GM12875 (cell line): Measurements from ENCODE around the gene ALPG.
"Not testable (repeated sequence)": the region's sequence is repeated elsewhere in the genome, so short reads cannot be mapped to it uniquely, and the experiment has no call there.

Source experiments
- H3K4me3 ChIP-seq: one replicate; pipeline ENCODE4 v1.5.1; 2011; ENCODE audit warnings: low read depth, low read length, control low read depth
- TF ChIP-seq, protein P1 (sequence below): IDR thresholded peaks from 2 replicates; pipeline ENCODE4 v1.5.1; 2011; ENCODE audit warnings: low read depth, mild to moderate bottlenecking, control low read depth, inconsistent platforms, low read length, moderate library complexity, borderline replicate concordance; ENCODE audit not compliant: insufficient read depth

ALPG gene

GRCh38 chr2:232421189-232421785, 14.6 kb downstream of the ALPG start:
- TF ChIP-seq, protein P1, sequence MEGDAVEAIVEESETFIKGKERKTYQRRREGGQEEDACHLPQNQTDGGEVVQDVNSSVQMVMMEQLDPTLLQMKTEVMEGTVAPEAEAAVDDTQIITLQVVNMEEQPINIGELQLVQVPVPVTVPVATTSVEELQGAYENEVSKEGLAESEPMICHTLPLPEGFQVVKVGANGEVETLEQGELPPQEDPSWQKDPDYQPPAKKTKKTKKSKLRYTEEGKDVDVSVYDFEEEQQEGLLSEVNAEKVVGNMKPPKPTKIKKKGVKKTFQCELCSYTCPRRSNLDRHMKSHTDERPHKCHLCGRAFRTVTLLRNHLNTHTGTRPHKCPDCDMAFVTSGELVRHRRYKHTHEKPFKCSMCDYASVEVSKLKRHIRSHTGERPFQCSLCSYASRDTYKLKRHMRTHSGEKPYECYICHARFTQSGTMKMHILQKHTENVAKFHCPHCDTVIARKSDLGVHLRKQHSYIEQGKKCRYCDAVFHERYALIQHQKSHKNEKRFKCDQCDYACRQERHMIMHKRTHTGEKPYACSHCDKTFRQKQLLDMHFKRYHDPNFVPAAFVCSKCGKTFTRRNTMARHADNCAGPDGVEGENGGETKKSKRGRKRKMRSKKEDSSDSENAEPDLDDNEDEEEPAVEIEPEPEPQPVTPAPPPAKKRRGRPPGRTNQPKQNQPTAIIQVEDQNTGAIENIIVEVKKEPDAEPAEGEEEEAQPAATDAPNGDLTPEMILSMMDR, result no peak
- H3K4me3 ChIP-seq, result no peak overlapping the region

DNA sequence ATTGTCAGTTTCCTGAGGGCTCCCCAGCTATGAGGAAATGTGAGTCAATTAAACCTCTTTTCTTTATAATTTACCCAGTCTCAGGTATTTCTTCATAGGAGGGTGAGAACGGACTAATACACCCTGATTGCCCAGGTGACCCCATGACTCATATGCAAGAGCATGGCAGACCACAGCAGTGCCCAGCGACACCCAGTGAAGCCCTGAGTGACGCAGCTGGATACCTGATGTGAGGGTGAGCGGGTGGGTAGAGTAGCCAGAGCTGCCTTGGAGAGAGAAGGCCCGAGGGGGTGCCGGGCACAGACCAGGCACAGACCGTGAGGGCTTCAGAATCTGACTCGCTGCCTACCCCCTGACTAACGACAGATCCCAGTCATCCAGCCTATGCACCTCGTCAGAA, 15.4 kb downstream of the ALPG start:
- TF ChIP-seq, protein P1, result no peak
- no peak overlapping the region for H3K4me3 ChIP-seq

DNA sequence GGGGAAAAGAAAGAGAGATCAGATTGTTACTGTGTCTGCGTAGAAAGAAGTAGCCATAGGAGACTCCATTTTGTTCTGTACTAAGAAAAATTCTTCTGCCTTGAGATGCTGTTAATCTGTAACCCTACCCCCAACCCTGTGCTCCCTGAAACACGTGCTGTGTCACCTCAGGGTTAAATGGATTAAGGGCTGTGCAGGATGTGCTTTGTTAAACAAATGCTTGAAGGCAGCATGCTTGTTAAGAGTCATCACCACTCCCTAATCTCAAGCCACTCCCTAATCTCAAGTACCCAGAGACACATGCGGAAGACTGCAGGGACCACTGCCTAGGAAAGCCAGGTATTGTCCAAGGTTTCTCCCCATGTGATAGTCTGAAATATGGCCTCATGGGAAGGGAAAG, 16.4 kb downstream of the ALPG start:
- H3K4me3 ChIP-seq, result not testable (repeated sequence)

DNA sequence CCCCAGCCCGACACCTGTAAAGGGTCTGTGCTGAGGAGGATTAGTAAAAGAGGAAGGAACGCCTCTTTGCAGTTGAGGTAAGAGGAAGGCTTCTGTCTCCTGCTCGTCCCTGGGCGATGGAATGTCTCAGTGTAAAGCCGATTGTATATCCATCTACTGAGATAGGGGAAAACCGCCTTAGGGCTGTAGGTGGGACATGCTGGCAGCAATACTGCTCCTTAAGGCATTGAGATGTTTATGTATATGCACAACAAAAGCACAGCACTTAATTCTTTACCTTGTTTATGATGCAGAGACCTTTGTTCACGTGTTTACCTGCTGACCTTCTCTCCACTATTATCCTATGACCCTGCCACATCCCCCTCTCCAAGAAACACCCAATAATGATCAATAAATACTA, 16.8 kb downstream of the ALPG start:
- not testable (repeated sequence) for H3K4me3 ChIP-seq

- no peak overlapping the region for H3K4me3 ChIP-seq
- TF ChIP-seq, protein P1, result no peak
Observed at GRCh38 chr2:232431705-232432590, 25.3 kb downstream of the ALPG start.

- TF ChIP-seq, protein P1, result no peak
- no peak overlapping the region for H3K4me3 ChIP-seq
Observed at GRCh38 chr2:232432598-232433184, 26.0 kb downstream of the ALPG start.

GRCh38 chr2:232433622-232434021, 27.0 kb downstream of the ALPG start:
- not testable (repeated sequence) for H3K4me3 ChIP-seq

DNA sequence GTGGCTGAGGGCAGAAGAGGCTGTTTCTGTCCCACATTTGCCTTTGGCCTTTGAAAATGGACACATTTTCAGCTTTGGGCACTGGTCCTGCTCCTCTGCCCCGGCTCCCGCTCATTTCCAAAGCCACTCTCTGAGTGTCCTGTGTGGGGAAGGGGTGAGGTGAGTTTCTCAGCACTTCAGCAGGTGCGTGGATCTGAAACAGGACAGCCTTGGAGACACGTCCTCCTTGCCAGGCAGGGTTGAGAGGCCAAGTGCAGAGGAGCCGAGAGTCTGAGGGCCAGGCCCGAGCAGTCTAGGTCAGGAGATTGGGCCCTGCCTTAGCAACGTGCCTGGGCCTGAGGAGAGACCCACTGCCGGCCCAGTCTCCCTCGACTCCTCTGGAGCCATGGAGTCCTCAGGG, 27.4 kb downstream of the ALPG start:
- no peak overlapping the region for H3K4me3 ChIP-seq
- TF ChIP-seq, protein P1, result no peak
